A673 (cell line): Measurements from ENCODE around the gene PLA2G4B. TPM values are rescaled to one million over a fixed set of nuclear protein-coding genes. Genes with fewer than 3 reads are reported as not detected.

Experiments
- BruUV-seq: library from RNA; stranded (reverse); fragments of 400-500 nt; replicated peaks from 2 replicates; lab custom pipeline; 2021; lab: Mats Ljungman, UMichigan
- CTCF ChIA-PET: fragments of 300-600 bp; sonication (Branson Sonifier 250); formaldehyde crosslinking; loops from one replicate; lab custom pipeline; 2022; ENCODE audit warnings: antibody characterized with exemption; lab: Charles Lee
- POLR2A ChIA-PET: fragments of 300-600 bp; sonication (Branson Sonifier 250); formaldehyde crosslinking; loops from one replicate; lab custom pipeline; 2022; ENCODE audit warnings: antibody characterized with exemption; ENCODE audit not compliant: low non-redundant PET; lab: Charles Lee
- DNase-seq: peaks from one replicate; pipeline ENCODE4 v3.0.0-alpha.2; 2015; ENCODE audit warnings: low spot score
- H3K27ac ChIP-seq: fragments of 200-600 bp; sonication (generic); 2 replicates; pipeline ENCODE4 v1.5.1; 2016; ENCODE audit warnings: mixed run types, low read depth, mild to moderate bottlenecking, mixed read lengths, antibody characterized with exemption, low read length; ENCODE audit not compliant: poor library complexity, severe bottlenecking
- H3K27me3 ChIP-seq: fragments of 200-600 bp; sonication (generic); replicated peaks from 2 replicates; pipeline ENCODE4 v1.6.1; 2017; ENCODE audit warnings: mixed run types, low read depth, mild to moderate bottlenecking, mixed read lengths, antibody characterized with exemption, low read length; ENCODE audit not compliant: insufficient read depth, poor library complexity
- H3K36me3 ChIP-seq: fragments of 200-600 bp; sonication (generic); 2 replicates; pipeline ENCODE4 v1.6.1; 2016; ENCODE audit warnings: mixed run types, mild to moderate bottlenecking, mixed read lengths, antibody characterized with exemption, low read length; ENCODE audit not compliant: insufficient read depth, poor library complexity, severe bottlenecking
- H3K4me1 ChIP-seq: fragments of 200-600 bp; sonication (generic); 2 replicates; pipeline ENCODE4 v1.6.1; 2017; ENCODE audit warnings: mixed run types, mild to moderate bottlenecking, mixed read lengths, antibody characterized with exemption, low read length; ENCODE audit not compliant: insufficient read depth, poor library complexity, severe bottlenecking
- H3K4me3 ChIP-seq: fragments of 200-600 bp; sonication (generic); 2 replicates; pipeline ENCODE4 v1.5.1; 2016; ENCODE audit warnings: low read depth, mixed run types, mild to moderate bottlenecking, mixed read lengths, low read length; ENCODE audit not compliant: poor library complexity, severe bottlenecking
- H3K9me3 ChIP-seq: fragments of 200-600 bp; sonication (generic); 2 replicates; pipeline ENCODE4 v1.6.1; 2016; ENCODE audit warnings: mixed run types, low read depth, mild to moderate bottlenecking, mixed read lengths, antibody characterized with exemption, low read length; ENCODE audit not compliant: poor library complexity, severe bottlenecking
- CTCF ChIP-seq: fragments of 300-800, 200-600 bp; sonication (generic); conservative IDR thresholded peaks from 2 replicates; pipeline ENCODE4 v1.5.1; 2017; ENCODE audit warnings: low read depth, mild to moderate bottlenecking, antibody characterized with exemption, low read length, moderate library complexity, mixed read lengths
- EZH2 ChIP-seq: fragments of 200-600 bp; sonication (generic); IDR thresholded peaks from 2 replicates; pipeline ENCODE4 v1.6.1; 2017; ENCODE audit warnings: borderline replicate concordance, low read depth, mild to moderate bottlenecking, mixed read lengths, antibody characterized with exemption, low read length; ENCODE audit not compliant: poor library complexity, severe bottlenecking
- intact Hi-C: fragments of 100-400 bp; cut with micrococcal nuclease; formaldehyde crosslinking; loops from one replicate; pipeline ENCODE4 v1.10.0; 2022; ENCODE audit not compliant: unreplicated experiment
- total RNA-seq: library from RNA; stranded (reverse); gene quantifications from 2 replicates; pipeline ENCODE4 v1.2.3, GENCODE V29; 2021

Gene PLA2G4B
- total RNA-seq, 1 experiment from 2014 or later, result 7.4 TPM

GRCh38 chr15:41876007-41876406 is 37.4 kb downstream of the PLA2G4B start:
- BruUV-seq, result no TSS peak

GRCh38 chr15:41876689-41877088 is 38.0 kb downstream of the PLA2G4B start:
- BruUV-seq, result no TSS peak
- no peak for DNase-seq
- Histone ChIP-seq H3K4me1 (no peaks in the 10 kb centered on the region), H3K4me3 (no peak overlapping the region), H3K27me3 (no peaks in the 10 kb centered on the region), H3K27ac (no peak overlapping the region), H3K9me3 (no peaks in the 10 kb centered on the region), H3K36me3 (no peaks in the 10 kb centered on the region)
- TF ChIP-seq CTCF, result no peak
- TF ChIP-seq EZH2, result no peak
- CTCF ChIA-PET, result no interaction called here
- intact Hi-C loops, result no loop called here
- POLR2A ChIA-PET, result no interaction called here

More at GRCh38 chr15:41876007-41876406, 37.4 kb downstream of the PLA2G4B start:
- TF ChIP-seq CTCF (no peak), EZH2 (no peak)
- Histone ChIP-seq H3K4me3 (no peak overlapping the region), H3K27me3 (no peaks in the 10 kb centered on the region), H3K9me3 (no peaks in the 10 kb centered on the region), H3K27ac (no peak overlapping the region), H3K4me1 (no peaks in the 10 kb centered on the region), H3K36me3 (no peaks in the 10 kb centered on the region)
- no peak for DNase-seq
- intact Hi-C loops, result no loop called here
- POLR2A ChIA-PET, result no interaction called here
- CTCF ChIA-PET, result no interaction called here

- intact Hi-C loops, result no loop called here
- Histone ChIP-seq H3K9me3 (no peaks in the 10 kb centered on the region), H3K27ac (no peak overlapping the region), H3K4me3 (no peak overlapping the region), H3K4me1 (no peaks in the 10 kb centered on the region), H3K27me3 (no peaks in the 10 kb centered on the region), H3K36me3 (no peaks in the 10 kb centered on the region)
- no TSS peak for BruUV-seq
- TF ChIP-seq CTCF (no peak), EZH2 (no peak)
- POLR2A ChIA-PET, result no interaction called here
- CTCF ChIA-PET, result no interaction called here
- no peak for DNase-seq
These were observed 39.1 kb downstream of the PLA2G4B start for GRCh38 chr15:41877631-41878354.
